H1 (cell line): ENCODE results near the gene RANBP9. TPM values are rescaled to one million over a fixed set of nuclear protein-coding genes. Genes with fewer than 3 reads are reported as not detected.

Source experiments
- CTCF ChIA-PET: fragments of 300-600 bp; sonication (Branson Sonifier 250); formaldehyde crosslinking; loops from one replicate; lab custom pipeline; 2021; ENCODE audit not compliant: partially characterized antibody; lab: Charles Lee
- POLR2A ChIA-PET: fragments of 300-600 bp; sonication (Branson Sonifier 250); formaldehyde crosslinking; loops from one replicate; lab custom pipeline; 2021; ENCODE audit warnings: inconsistent platforms; ENCODE audit not compliant: partially characterized antibody; lab: Charles Lee
- DNase-seq, 2 experiments: peaks; one replicate each; pipeline versions ENCODE4 v3.0.0 to v3.0.0-alpha.2; 2010 to 2022; ENCODE audit warnings: low spot score in 2 of 2, low read depth in 1 of 2, mixed read lengths in 1 of 2
- FAIRE-seq: peaks from 2 replicates; lab custom pipeline; 2011; peaks lifted over from hg19 to GRCh38; lab: Jason Lieb, UNC
- H2AFZ ChIP-seq: 2 replicates; pipeline ENCODE4 v1.8.1; 2012; ENCODE audit warnings: low read length, inconsistent platforms
- H2AK5ac ChIP-seq: 2 replicates; pipeline ENCODE4 v1.6.1; 2013; ENCODE audit warnings: low read depth, low read length
- H2BK120ac ChIP-seq: replicated peaks from 2 replicates; pipeline ENCODE3; 2013; ENCODE audit warnings: low read depth, low read length, inconsistent platforms
- H2BK12ac ChIP-seq: 2 replicates; pipeline ENCODE4 v1.6.1; 2013; ENCODE audit warnings: low read depth, low read length
- H2BK15ac ChIP-seq: 2 replicates; pipeline ENCODE4 v1.6.1; 2013; ENCODE audit warnings: low read length
- H2BK20ac ChIP-seq: 2 replicates; pipeline ENCODE4 v1.6.1; 2013; ENCODE audit warnings: low read length
- H2BK5ac ChIP-seq: 2 replicates; pipeline ENCODE4 v1.6.1; 2013; ENCODE audit warnings: low read depth, low read length
- H3K14ac ChIP-seq: 2 replicates; pipeline ENCODE4 v1.6.1; 2013; ENCODE audit warnings: inconsistent platforms; ENCODE audit not compliant: insufficient read length
- H3K18ac ChIP-seq: 2 replicates; pipeline ENCODE4 v1.6.1; 2013; ENCODE audit warnings: low read length; ENCODE audit errors: extremely low read depth
- H3K23ac ChIP-seq: 2 replicates; pipeline ENCODE4 v1.6.1; 2013; ENCODE audit warnings: inconsistent platforms; ENCODE audit not compliant: insufficient read length
- H3K23me2 ChIP-seq: 2 replicates; pipeline ENCODE4 v1.6.1; 2013; ENCODE audit warnings: low read depth, low read length
- H3K27ac ChIP-seq: 2 replicates; pipeline ENCODE4 v1.6.1; 2011; ENCODE audit warnings: low read depth, low read length, inconsistent platforms
- H3K27me3 ChIP-seq, 4 experiments: replicated peaks in 1 of 4; 1 replicate in 1 of 4; 2 replicates in 3 of 4; pipeline versions ENCODE4 v1.6.1 to v1.8.1; 2011 to 2013; ENCODE audit warnings: low read length in 3 of 4, mild to moderate bottlenecking in 3 of 4, inconsistent platforms in 2 of 4, mixed read lengths in 2 of 4, moderate library complexity in 1 of 4; ENCODE audit not compliant: control insufficient read depth in 3 of 4, insufficient read depth in 3 of 4; ENCODE audit errors: extremely low read depth in 1 of 4
- H3K36me3 ChIP-seq, 4 experiments: 2 replicates each; pipeline versions ENCODE4 v1.6.1 to v1.8.1; 2011 to 2013; ENCODE audit warnings: mild to moderate bottlenecking in 4 of 4, low read length in 3 of 4, moderate library complexity in 2 of 4, control low read depth in 1 of 4, inconsistent platforms in 1 of 4; ENCODE audit not compliant: insufficient read depth in 4 of 4, control insufficient read depth in 2 of 4
- H3K4ac ChIP-seq: replicated peaks from 2 replicates; pipeline ENCODE3; 2013; ENCODE audit warnings: low read length, low read depth, mixed read lengths, inconsistent platforms; ENCODE audit not compliant: insufficient read length
- H3K4me1 ChIP-seq, 4 experiments: replicated peaks in 1 of 4; 1 replicate in 1 of 4; 2 replicates in 3 of 4; pipeline versions ENCODE4 v1.6.1 to v1.8.1; 2011 to 2013; ENCODE audit warnings: low read length in 3 of 4, inconsistent platforms in 2 of 4, mixed read lengths in 1 of 4; ENCODE audit not compliant: insufficient read depth in 4 of 4, control insufficient read depth in 3 of 4
- H3K4me2 ChIP-seq, 2 experiments: 2 replicates each; pipeline versions ENCODE4 v1.6.1 to v1.8.1; 2011 to 2013; ENCODE audit warnings: low read depth in 2 of 2, low read length in 2 of 2, control low read depth in 1 of 2, inconsistent platforms in 1 of 2, mild to moderate bottlenecking in 1 of 2; ENCODE audit not compliant: insufficient read depth in 1 of 2
- H3K4me3 ChIP-seq, 4 experiments: fragments of 200-600, 300-600 bp in 1 of 4; sonication (generic), shearing (Covaris generic), sonication (Bioruptor Twin) in 1 of 4; 2 replicates each; pipeline versions ENCODE4 v1.5.1 to v1.8.1; 2011 to 2016; ENCODE audit warnings: low read length in 4 of 4, low read depth in 3 of 4, control low read depth in 2 of 4, inconsistent platforms in 2 of 4, mild to moderate bottlenecking in 2 of 4, mixed read lengths in 1 of 4, moderate library complexity in 1 of 4; ENCODE audit not compliant: insufficient read depth in 2 of 4; ENCODE audit errors: extremely low read depth in 1 of 4
- H3K56ac ChIP-seq: replicated peaks from 2 replicates; pipeline ENCODE3; 2013; ENCODE audit warnings: low read depth, mild to moderate bottlenecking, mixed read lengths, low read length, inconsistent platforms; ENCODE audit not compliant: insufficient read length
- H3K79me1 ChIP-seq: 2 replicates; pipeline ENCODE4 v1.6.1; 2013; ENCODE audit warnings: low read depth, low read length, control low read depth
- H3K79me2 ChIP-seq, 2 experiments: 2 replicates each; pipeline versions ENCODE4 v1.6.1 to v1.8.1; 2012 to 2013; ENCODE audit warnings: low read length in 2 of 2, mild to moderate bottlenecking in 2 of 2, inconsistent platforms in 1 of 2; ENCODE audit not compliant: insufficient read depth in 2 of 2, control insufficient read depth in 1 of 2
- H3K9ac ChIP-seq, 4 experiments: replicated peaks in 1 of 4; 1 replicate in 1 of 4; 2 replicates in 3 of 4; pipeline versions ENCODE4 v1.6.1 to v1.8.1; 2011 to 2013; ENCODE audit warnings: low read depth in 3 of 4, low read length in 3 of 4, control low read depth in 2 of 4, mild to moderate bottlenecking in 2 of 4, moderate library complexity in 2 of 4, inconsistent platforms in 1 of 4; ENCODE audit errors: extremely low read depth in 1 of 4
- H3K9me3 ChIP-seq, 2 experiments: 2 replicates each; pipeline versions ENCODE4 v1.6.1 to v1.8.1; 2012 to 2013; ENCODE audit warnings: mild to moderate bottlenecking in 2 of 2, moderate library complexity in 2 of 2, control low read depth in 1 of 2, inconsistent platforms in 1 of 2, low read depth in 1 of 2, low read length in 1 of 2, mixed read lengths in 1 of 2; ENCODE audit not compliant: insufficient read depth in 2 of 2
- H4K20me1 ChIP-seq, 2 experiments: replicated peaks in 1 of 2; 2 replicates each; pipeline versions ENCODE3 to v1.8.1; 2011 to 2013; ENCODE audit warnings: inconsistent platforms in 2 of 2, low read length in 2 of 2, mild to moderate bottlenecking in 1 of 2; ENCODE audit not compliant: insufficient read depth in 2 of 2, control insufficient read depth in 1 of 2
- H4K5ac ChIP-seq: 2 replicates; pipeline ENCODE4 v1.6.1; 2013; ENCODE audit warnings: low read length, low read depth, mixed read lengths, inconsistent platforms; ENCODE audit not compliant: insufficient read length
- H4K8ac ChIP-seq: 2 replicates; pipeline ENCODE4 v1.8.0; 2013; ENCODE audit warnings: mild to moderate bottlenecking, moderate library complexity, low read length, inconsistent platforms; ENCODE audit not compliant: insufficient read depth; ENCODE audit errors: extremely low read depth
- H4K91ac ChIP-seq: replicated peaks from 2 replicates; pipeline ENCODE3; 2013; ENCODE audit warnings: low read length, mixed read lengths, inconsistent platforms; ENCODE audit not compliant: insufficient read length
- BACH1 ChIP-seq: IDR thresholded peaks from 2 replicates; pipeline ENCODE4 v1.6.1; 2012; ENCODE audit warnings: low read length, improper control_type of control experiment
- CEBPB ChIP-seq: IDR thresholded peaks from 2 replicates; pipeline ENCODE4 v1.6.1; 2012; ENCODE audit warnings: low read depth, low read length
- CHD2 ChIP-seq: IDR thresholded peaks from 2 replicates; pipeline ENCODE4 v1.6.1; 2012; ENCODE audit warnings: low read length, improper control_type of control experiment
- EZH2 ChIP-seq: fragments of 200-600 bp; sonication (generic); IDR thresholded peaks from 2 replicates; pipeline ENCODE4 v1.7.1; 2012; ENCODE audit warnings: low read depth, mild to moderate bottlenecking, moderate library complexity, low read length, inconsistent platforms; ENCODE audit not compliant: severe bottlenecking
- HDAC2 ChIP-seq, 2 experiments: fragments of 300-600 bp in 1 of 2; sonication (generic) in 1 of 2; IDR thresholded peaks; 2 replicates each; pipeline ENCODE4 v1.6.1; 2011 to 2012; ENCODE audit warnings: low read depth in 2 of 2, low read length in 2 of 2, mild to moderate bottlenecking in 2 of 2, moderate library complexity in 2 of 2, borderline replicate concordance in 1 of 2, inconsistent platforms in 1 of 2
- JUN ChIP-seq: IDR thresholded peaks from 2 replicates; pipeline ENCODE4 v1.6.1; 2011; ENCODE audit warnings: low read depth, mild to moderate bottlenecking, improper control_type of control experiment, low read length
- JUND ChIP-seq: IDR thresholded peaks from 2 replicates; pipeline ENCODE4 v1.6.1; 2011; ENCODE audit warnings: mild to moderate bottlenecking, improper control_type of control experiment, low read length
- KDM4A ChIP-seq: IDR thresholded peaks from one replicate; pipeline ENCODE4 v1.7.1; 2012; ENCODE audit warnings: low read depth, mild to moderate bottlenecking, moderate library complexity, low read length, inconsistent platforms; ENCODE audit not compliant: severe bottlenecking
- MAX ChIP-seq: IDR thresholded peaks from 2 replicates; pipeline ENCODE4 v1.6.1; 2012; ENCODE audit warnings: inconsistent platforms
- POLR2A ChIP-seq, 2 experiments: IDR thresholded peaks; 1 replicate in 1 of 2; 2 replicates in 1 of 2; pipeline ENCODE4 v1.6.1; 2011; ENCODE audit warnings: low read depth in 2 of 2, low read length in 2 of 2, mild to moderate bottlenecking in 2 of 2; ENCODE audit errors: control extremely low read depth in 1 of 2
- RBBP5 ChIP-seq: IDR thresholded peaks from 2 replicates; pipeline ENCODE4 v1.7.1; 2012; ENCODE audit warnings: low read depth, mild to moderate bottlenecking, inconsistent platforms, low read length, moderate library complexity, borderline replicate concordance
- SIRT6 ChIP-seq: IDR thresholded peaks from one replicate; pipeline ENCODE4 v1.7.1; 2012; ENCODE audit warnings: low read length, inconsistent platforms
- SP4 ChIP-seq: IDR thresholded peaks from 2 replicates; pipeline ENCODE4 v1.6.1; 2012; ENCODE audit warnings: low read length, inconsistent platforms
- SUZ12 ChIP-seq: fragments of 200-600 bp; sonication (generic); IDR thresholded peaks from 2 replicates; pipeline ENCODE4 v1.6.1; 2012; ENCODE audit warnings: mild to moderate bottlenecking, inconsistent platforms, low read length, moderate library complexity, mixed read lengths
- ZNF274 ChIP-seq: IDR thresholded peaks from 2 replicates; pipeline ENCODE4 v1.7.0; 2012; ENCODE audit warnings: low read length, borderline replicate concordance; ENCODE audit errors: extremely low read depth
- WGBS, 2 experiments: shearing (Covaris generic) in 1 of 2; methylation state at CpG; one replicate each; pipeline versions ENCODE4 v1.1.6 to v1.1.7; 2013 to 2015; ENCODE audit warnings: low lambda C conversion rate in 2 of 2, mixed read lengths in 2 of 2, inconsistent platforms in 1 of 2, low coverage in 1 of 2, missing lambda C conversion rate in 1 of 2; ENCODE audit not compliant: insufficient replicate concordance in 2 of 2, insufficient coverage in 1 of 2, insufficient read length in 1 of 2; ENCODE audit errors: extremely low coverage in 1 of 2, missing lambda C conversion rate in 1 of 2; 5-methylcytosine and 5-hydroxymethylcytosine counted together
- polyA plus RNA-seq, 7 experiments: library from polyadenylated mRNA; depleted of rRNA in 3 of 7; stranded (reverse) in 5 of 7; unstranded in 2 of 7; fragments of >200 nt in 5 of 7; fragments of 200-250 nt in 2 of 7; gene quantifications; 1 replicate in 5 of 7; 2 replicates in 1 of 7; 4 replicates in 1 of 7; pipeline versions ENCODE4 v1.2.1 to v1.2.3, GENCODE V29; 2011 to 2013; ENCODE audit warnings: missing spikeins in 2 of 7, mixed read lengths in 2 of 7
- total RNA-seq: library from RNA; stranded (reverse); fragmentation: NEBNext Ultra II Directional; extraction: Animal tissue kit (Norgen Biotek cat#: 25700); gene quantifications from 2 replicates; pipeline ENCODE4 v1.2.1, GENCODE V29; 2021

RANBP9 gene
- total and polyA plus RNA-seq, 2 of the 8 experiments (the other 6 are each of a cell fraction or from before 2014, with no cell fraction given) = 13.0 to 36.7 TPM

GRCh38 chr6:13680448-13680968 lies 31.1 kb downstream of the RANBP9 start:
- peaks cover 3 to 6% of the 10 kb centered on the region in 2 experiments for H4K20me1 ChIP-seq
- no peak overlapping the region for H4K91ac ChIP-seq
- H3K9me3 ChIP-seq = no peaks in the 10 kb centered on the region
- H2BK20ac ChIP-seq = no peak overlapping the region
- no peak overlapping the region for H4K8ac ChIP-seq
- no peaks in the 10 kb centered on the region for H3K4me1 ChIP-seq
- no peak overlapping the region for H3K56ac ChIP-seq
- no peak overlapping the region for H3K14ac ChIP-seq
- POLR2A ChIA-PET = no interaction called here
- H3K79me1 ChIP-seq = 0 out of 2 replicates have a peak, but pooled peaks cover 4% of the 10 kb centered on the region
- no peak overlapping the region for H3K4me2 ChIP-seq
- H3K9ac ChIP-seq = no peak overlapping the region
- no peak overlapping the region for H3K4me3 ChIP-seq
- H2AK5ac ChIP-seq = no peak overlapping the region
- CTCF ChIA-PET = interaction anchor here (0.6 kb wide), 1 partner anchor 90 kb away, joined by 5 read pairs; no protein-coding TSS in a partner anchor
- no peaks in the 10 kb centered on the region for H3K27me3 ChIP-seq
- 96% methylated on average over 6 of the region's 6 CpGs; no CpG with 5 or more reads in 1 of the 2 experiments for WGBS, 2 experiments
- H3K23ac ChIP-seq = no peak overlapping the region
- H3K4ac ChIP-seq = no peak overlapping the region
- H3K79me2 ChIP-seq = peaks cover 0 to 78% of the 10 kb centered on the region in 2 experiments; a peak in 2 of 4 replicates
- H4K5ac ChIP-seq = no peak overlapping the region
- H3K23me2 ChIP-seq = no peaks in the 10 kb centered on the region
- no peak overlapping the region for H3K27ac ChIP-seq
- H2BK15ac ChIP-seq = no peak overlapping the region
- H2BK12ac ChIP-seq = no peak overlapping the region
- no peak for DNase-seq
- no peak overlapping the region for H2AFZ ChIP-seq
- no peaks in the 10 kb centered on the region; a peak in 1 of 8 replicates for H3K36me3 ChIP-seq
- no peak overlapping the region for H3K18ac ChIP-seq
- no peak overlapping the region for H2BK120ac ChIP-seq
- no peak overlapping the region for H2BK5ac ChIP-seq
- FAIRE-seq = no peak
- TF ChIP-seq KDM4A (no peak), CHD2 (no peak), MAX (no peak), SIRT6 (no peak), EZH2 (no peak), SUZ12 (no peak), CEBPB (no peak), JUND (no peak), RBBP5 (no peak), BACH1 (no peak), JUN (no peak), SP4 (no peak), ZNF274 (no peak), HDAC2 (IDR thresholded peaks at IDR 0.05; ENCODE audit: borderline replicate concordance in 1 of 2, low read depth in 2 of 2, low read length in 2 of 2) (no peak), POLR2A (IDR thresholded peaks at IDR 0.05; ENCODE audit: control extremely low read depth in 1 of 2, low read depth in 2 of 2, low read length in 2 of 2) (no peak)
